ENCODE data around the gene NUBPL.
"Not testable (repeated sequence)": the region's sequence is repeated elsewhere in the genome, so short reads cannot be mapped to it uniquely, and the experiment has no call there.

The NUBPL gene

DNA sequence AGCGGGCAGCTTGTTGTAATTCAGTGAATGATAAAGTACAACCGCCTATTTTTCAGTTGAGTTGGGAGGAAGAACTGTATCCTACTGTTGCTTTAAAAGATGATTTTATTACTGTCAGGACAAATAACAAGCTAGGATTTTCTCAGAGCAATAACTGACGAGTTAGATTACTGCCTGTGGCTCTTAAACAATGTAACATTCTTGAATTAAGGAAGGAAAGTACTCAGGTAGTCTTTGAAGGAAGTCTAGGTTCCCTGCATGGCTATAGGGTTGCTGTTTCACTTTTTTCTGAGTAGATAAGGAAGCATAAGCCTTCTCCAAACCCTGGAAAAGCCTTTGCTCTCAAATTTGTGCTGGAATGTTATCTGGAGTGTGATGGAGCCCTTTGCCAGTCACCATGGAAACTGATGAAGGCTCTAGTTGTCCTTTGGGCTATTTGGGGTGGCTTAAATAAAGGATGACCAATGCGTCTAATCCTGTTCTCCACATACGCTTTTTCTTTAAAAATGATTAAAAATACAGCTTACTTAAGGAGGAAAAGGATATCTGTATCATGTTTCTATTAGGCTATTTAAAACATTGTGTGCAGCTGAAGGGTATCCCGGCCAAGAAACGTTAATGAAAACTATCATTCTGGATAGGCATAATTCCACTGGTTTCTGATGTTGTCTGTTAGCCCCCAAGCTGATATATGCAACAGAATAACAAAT is 17.7 kb downstream of the NUBPL start:
- DNase-seq = no peak

DNA sequence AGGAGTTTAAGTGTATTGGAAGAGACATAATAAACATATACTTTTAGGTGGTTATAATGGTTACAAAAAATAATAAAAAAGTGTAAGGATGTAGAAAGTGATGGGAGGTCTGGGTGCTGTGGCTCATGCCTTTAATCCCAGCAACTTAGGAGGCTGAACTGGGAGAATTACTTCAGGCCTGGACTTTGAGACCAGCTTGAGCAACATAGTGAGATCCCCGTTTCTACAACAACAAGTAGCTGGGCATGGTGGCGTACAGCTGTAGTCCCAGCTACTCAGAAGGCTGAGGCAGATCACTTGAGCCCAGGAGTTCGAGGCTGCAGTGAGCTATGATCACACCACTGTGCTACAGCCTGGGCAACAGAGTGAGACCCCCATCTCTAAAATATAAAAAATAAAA is 19.0 kb downstream of the NUBPL start:
- no peak for DNase-seq

DNA sequence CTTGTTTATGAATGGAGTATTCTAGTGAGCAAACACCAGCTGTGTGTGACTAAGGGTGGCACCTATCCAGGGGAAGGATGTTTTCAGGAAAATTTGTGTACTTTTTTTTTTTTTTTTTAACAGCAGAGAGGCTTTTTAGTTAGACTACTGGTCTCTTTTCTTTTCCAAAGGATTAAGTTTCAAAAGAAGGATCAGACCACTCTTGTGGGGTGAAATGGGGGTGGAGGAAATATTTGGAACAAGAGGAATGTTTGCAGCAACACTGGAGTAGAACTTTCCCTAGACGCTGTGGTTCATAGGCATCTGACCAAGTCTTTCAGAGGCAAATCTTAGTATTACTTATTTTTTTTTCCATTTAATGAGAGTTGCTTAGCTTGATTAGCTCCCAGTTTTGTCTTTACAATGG is 21.1 kb downstream of the NUBPL start:
- DNase-seq = no peak

DNA sequence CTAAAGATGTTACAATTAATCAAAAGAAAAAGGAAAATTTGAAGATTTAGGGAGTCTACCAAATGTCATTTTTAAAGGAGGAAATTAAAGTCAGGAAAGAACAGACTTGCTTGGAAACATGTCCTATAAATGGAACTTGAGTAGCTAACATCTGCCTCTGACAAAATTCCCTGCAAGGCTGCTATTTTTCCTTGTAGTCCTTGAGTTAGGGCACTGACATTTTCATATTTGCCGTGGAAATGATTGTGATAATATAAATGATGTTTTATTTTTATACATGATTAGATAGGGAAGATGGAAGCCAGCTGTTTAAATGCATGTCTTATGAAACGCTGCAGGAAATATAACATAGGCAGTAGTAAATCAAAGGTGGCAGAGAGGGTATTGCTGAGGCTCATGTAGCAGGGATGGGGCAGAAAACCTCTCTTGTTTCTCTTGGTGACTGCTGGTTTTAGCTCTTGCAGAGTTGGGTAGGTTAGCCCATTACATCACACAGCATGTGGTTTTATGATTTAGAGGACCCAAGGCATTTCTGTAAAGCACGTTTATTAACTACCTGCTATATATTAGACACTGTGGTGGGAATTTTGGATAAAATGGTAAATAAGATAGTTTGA is 21.7 kb downstream of the NUBPL start:
- no peak for DNase-seq

DNA sequence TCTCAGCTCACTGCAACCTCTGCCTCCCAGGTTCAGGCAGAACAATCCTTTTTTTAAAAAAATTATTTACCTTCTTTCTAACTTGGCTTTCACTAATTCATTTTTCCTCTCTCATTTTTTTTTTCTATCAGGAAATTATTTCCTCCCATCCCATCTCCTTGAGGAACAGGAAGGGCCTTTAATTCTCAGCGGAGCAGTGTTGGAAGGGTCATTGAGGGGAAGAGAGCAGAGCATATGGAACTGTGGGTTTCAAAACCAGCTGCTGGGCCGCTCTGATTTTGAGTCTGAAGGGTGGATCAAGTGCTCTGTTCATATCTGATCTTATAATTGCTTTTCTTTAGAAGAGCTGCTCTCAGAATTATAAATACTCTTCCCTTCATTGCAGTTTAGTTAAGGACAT is 29.0 kb downstream of the NUBPL start:
- DNase-seq = no peak

DNA sequence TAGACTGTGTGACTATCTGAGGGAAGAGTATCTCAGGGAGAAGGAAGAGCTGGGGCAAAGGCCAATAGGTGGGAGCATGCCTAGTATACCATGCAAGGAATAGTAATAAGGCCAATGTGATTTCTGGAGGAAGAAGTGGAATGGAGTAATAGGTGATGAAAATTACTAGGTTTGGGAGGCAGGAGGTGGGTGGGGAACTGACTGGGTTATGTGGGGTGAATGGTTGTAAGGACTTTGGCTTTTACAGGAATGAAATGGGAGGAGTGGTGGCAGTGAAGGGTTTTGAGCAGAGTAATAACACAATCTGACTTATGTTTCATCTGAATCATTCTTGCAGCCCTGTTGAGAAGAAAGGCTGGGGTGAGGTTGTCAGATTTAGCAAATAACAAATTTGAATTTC is 30.9 kb downstream of the NUBPL start:
- no peak for DNase-seq

DNA sequence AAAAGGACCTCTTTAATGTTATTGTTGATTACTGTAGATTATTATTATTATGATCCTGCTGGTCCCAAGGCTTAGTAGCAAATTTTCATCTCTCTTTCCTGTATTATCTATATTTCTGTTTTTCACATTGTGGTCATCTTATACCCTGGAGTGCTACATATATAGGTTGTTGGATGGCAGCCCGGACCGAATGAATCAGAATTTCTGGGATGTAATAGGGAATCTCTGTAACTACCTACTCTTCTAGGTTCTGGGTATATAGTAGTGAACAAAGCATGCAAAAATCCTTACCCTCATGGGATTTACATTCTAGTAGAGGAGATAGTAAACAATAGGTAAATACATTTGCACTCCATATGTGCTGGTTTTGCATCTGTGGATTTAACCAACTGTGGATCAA is 31.4 kb downstream of the NUBPL start:
- no peak for DNase-seq

DNA sequence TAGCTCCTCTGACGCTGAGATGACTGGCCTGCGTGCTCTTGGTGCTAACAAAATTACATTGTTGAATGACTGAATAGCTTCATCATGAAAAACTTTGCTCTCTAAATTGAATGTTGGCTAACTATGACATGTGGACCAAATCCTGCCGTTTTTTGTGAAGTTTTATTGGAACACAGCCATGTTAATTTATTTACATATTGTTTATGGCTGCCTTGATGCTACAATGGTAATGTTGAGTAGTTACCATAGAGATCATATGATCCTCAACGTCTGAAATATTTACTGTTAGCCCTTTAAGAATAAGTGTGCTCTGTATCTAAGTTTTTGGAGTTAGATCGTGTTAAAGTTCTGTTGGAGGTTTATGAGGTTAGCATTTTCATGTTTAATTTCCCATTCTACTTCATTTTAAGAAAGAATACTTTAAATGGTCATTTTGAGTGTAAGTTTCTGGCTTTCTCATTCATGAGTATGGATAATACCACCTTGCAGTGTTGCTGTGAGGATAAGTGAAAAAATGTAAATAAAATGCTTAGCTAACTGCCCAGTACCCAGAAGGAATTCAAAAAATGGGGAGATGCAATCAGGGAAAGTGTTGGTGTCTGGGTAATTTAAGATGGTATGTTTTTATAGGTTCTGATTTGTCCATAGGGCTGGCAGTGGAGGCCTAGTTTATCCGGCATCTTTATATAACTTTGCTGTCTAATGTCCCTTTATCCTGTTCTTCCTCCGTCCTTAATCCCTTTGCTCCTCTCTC is 35.3 kb downstream of the NUBPL start:
- no peak for DNase-seq

DNA sequence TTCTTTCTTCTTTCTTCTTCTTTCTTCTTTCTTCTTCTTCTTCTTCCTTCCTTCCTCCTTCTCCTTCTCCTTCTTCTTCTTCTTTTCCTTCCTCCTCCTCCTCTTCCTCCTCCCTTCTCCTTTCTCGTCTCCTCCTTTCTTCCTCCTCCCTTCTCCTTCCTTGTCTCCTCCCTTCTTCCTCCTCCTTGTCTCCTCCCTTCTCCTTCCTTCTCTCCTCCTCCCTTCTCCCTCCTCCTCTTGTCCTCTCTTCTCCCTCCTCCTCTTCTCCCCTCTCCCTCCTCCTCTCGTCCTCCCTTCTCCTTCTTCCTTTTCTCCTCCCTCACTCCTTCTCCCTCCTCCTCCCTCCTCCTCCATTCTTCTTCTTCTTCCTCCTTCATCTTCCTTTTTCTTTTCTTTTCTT is 44.5 kb downstream of the NUBPL start:
- DNase-seq = no peak

DNA sequence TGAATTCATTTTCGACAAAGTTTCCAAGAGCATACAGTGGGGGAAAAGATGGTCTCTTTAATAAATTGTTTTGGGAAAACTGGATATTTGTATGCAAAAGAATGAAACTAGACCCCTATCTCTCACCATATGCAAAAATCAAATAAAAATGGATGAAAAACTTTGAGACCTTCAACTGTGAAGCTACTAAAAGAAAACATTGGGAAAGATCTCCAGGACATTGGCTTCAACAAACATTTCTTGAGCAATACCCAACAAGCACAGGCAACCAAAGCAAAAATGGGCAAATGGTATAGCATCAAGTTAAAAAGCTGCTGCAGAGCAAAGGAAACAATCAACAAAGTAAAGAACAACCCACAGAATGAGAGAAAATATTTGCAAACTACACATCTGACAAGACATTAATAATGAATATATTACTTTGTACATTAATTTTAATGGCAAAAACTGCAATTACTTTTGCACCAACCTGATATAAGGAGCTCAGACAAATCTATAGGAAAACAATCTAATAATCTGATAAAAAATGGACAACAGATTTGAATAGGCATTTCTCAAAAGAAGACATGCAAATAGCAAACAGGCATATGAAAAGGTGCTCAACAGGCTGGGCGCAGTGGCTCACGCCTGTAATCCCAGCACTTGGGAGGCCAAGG is 50.7 kb downstream of the NUBPL start:
- DNase-seq = no peak

DNA sequence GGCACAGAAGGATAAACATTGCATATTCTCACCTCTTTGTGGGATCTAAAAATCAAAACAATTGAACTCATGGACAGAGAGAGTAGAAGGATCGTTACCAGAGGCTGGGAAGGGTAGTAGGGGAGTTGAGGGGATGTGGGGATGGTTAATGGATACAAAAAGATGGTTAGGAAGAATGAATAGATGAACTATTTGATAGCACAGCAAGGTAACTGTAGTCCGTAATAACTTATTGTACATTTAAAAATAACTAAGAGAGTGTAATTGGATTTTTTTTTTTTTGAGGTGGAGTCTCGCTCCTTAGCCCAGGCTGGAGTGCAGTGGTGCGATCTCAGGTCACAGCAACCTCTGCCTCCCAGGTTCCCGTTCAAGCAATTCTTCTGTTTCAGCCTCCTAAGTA is 52.0 kb downstream of the NUBPL start:
- no peak for DNase-seq

DNA sequence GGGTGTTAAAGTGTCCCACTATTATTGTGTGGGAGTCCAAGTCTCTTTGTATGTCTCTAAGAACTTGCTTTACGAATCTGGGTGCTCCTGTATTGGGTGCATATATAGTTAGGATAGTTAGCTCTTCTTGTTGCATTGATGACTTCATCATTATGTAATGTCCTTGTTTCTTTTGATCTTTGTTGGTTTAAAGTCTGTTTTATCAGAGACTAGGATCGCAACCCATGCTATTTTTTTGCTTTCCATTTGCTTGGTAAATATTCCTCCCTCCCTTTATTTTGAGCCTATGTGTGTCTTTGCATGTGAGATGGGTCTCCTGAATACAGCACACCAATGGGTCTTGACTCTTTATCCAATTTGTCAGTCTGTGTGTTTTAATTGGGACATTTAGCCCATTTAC is 57.7 kb downstream of the NUBPL start:
- DNase-seq = not testable (repeated sequence)

DNA sequence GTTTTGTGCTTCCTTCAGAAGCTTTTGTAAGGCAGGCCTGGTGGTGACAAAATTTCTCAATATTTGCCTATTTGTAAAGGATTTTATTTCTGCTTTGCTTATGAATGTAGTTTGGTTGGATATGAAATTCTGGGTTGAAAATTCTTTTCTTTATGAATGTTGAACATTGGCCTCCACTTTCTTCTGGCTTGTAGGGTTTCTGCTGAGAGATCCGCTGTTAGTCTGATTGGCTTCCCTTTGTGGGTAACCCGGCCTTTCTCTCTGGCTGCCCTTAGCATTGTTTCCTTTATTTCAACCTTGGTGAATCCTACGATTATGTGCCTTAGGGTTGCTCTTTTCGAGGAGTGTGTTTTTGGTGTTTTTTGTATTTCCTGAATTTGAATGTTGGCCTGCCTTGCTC is 58.2 kb downstream of the NUBPL start:
- DNase-seq = no peak

DNA sequence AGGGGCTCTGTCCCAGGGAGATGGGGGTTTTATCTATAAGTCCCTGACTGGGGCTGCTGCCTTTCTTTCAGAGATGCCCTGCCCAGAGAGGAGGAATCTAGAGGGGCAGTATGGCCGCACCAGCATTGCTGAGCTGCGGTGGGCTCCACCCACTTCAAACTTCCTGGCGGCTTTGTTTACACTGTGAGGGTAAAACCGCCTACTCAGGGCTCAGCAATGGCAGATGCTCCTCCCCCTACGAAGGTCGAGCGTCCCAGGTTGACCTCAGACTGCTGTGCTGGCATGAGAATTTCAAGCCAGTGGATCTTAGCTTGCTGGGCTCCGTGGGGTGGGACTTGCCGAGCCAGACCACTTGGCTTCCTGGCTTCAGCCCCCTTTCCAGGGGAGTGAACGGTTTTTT is 59.7 kb downstream of the NUBPL start:
- not testable (repeated sequence) for DNase-seq

DNA sequence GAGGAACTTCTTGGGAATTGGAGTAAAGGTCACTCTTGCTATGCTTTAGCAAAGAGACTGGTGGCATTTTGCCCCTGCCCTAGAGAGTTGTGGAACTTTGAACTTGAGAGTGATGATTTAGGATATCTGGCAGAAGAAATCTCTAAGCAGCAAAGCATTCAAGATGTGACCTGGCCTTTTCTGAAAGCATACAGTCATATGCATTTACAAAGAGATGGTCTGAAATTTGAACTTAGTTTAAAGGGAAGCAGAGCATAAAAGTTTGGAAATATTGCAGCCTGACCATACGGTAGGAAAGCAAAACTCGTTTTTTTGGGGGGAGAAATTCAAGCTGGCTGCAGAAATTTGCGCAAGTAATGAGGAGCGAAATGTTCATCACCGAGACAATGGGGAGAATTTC is 60.9 kb downstream of the NUBPL start:
- DNase-seq = no peak

DNA sequence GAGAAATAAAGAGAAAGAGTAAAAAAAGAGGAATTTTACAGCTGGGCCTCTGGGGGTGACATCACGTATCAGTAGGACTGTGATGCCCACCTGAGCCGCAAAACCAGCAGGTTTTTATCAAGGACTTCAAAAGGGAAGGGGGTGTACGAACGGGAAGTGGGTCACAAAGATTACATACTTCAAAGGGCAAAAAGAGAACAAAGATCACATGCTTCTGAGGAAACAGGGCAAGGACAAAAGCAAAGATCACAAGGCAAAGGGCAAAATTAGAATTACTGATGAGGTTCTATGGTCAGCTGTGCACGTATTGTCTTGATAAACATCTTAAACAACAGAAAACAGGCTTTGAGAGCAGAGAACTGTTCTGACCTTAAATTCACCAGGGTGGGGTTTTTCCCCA is 91.7 kb downstream of the NUBPL start:
- DNase-seq = not testable (repeated sequence)

DNA sequence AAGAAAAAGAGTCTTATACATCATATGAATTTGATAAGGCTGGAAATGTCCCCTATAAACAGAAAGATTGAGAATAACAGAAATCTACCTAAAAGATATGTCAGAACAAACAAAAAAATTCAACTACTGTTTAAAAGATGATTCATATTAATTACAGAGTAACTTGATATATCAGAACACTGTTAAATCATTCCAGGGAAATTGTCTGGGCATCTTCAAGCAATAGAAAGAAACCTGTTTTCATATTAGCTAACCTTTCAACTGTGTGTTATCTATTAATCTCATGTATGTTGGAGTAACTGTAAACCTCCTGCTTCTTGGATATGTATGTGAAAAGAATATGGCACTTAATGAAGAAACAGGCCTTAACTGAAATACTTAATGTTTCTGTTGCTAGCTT is 96.7 kb downstream of the NUBPL start:
- DNase-seq = no peak

DNA sequence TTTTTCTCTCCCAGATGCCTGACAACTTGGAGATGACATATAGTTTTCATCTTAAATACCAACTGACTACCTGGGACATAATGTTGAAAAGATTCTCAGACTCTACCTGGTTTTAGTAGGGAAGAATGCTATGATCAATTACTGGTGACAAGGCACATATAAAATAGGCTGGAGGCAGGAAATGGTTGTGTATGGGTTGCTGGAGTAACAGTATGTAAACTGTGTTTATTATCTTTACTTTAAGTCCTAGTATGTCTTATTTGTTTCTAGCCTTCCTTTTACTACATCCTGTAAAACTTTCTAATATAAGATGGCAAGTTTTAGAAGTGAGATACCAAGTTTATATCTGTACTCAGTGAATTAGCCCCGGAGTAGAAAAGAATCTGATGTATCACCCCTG is 98.1 kb downstream of the NUBPL start:
- no peak for DNase-seq

DNA sequence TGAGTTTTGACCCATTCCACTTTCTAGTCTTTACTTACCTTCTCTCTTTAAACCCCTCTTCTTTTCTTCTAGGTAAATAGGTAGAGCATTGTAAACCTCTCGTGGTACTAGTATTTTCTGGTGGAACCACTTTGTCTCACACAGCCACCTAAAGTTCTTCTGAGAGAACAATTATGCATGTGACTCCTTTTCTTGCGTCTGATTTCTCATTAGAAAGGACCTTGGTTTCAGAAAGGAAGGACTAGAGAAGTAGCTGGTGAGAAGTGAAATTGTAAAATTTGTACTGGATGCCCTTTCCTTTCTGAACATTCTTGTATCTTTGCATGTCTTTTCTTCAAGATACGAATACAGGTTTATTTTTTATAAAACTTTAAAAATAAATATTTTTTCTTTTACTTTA is 99.0 kb downstream of the NUBPL start:
- DNase-seq = no peak

DNA sequence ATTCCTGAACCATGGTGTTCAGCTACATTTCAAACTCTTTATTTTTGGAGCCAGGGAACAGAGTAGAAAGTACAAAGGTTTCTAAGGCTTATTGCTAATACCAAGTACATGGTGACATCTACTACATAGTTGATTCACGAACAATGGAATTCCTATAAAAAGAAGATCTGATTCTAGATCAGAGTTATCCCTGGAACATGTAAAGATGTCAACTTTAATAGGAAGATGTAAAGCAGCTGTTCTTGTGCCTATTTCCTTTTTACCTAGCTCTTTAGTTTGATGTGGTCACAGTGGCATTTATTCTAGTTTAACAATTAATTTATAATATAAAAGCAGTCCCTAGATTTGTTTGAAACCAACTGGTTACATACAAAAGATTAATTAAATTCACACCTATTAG is 99.5 kb downstream of the NUBPL start:
- no peak for DNase-seq

DNA sequence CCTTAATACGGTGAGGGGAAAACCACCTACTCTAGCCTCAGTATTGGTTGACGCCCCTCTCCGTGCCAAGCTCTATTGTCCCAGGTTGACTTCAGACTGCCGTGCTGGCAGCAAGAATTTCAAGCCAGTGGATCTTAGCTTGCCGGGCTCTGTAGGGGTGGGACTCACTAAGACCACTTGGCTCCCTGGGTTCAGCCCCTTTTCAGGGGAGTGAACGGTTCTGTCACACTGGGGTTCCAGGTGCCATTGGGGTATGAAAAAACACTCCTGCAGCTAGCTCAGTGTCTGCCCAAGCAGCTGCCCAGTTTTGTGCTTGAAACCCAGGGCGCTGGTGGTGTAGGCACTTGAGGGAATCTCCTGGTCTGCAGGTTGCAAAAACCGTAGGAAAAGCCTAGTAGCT is 107.1 kb downstream of the NUBPL start:
- DNase-seq = no peak

DNA sequence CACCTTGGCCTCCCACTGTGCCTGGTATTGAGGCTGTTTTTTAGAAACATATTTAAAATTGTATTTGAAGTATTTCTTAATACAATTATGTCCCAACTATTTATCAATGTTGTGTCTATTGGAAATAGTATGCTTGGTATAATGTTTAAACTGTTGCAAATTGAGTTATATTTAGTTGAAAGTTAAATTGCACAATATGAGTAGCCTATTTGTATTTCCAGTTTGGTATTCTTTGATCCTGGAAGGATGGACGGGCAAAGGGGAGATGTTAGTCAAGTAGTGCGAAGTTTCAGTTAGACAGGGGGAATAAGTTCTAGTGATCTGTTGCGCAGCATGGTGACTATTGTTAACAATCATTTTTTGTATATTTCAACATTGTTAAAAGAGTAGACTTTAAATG is 111.5 kb downstream of the NUBPL start:
- DNase-seq = no peak

DNA sequence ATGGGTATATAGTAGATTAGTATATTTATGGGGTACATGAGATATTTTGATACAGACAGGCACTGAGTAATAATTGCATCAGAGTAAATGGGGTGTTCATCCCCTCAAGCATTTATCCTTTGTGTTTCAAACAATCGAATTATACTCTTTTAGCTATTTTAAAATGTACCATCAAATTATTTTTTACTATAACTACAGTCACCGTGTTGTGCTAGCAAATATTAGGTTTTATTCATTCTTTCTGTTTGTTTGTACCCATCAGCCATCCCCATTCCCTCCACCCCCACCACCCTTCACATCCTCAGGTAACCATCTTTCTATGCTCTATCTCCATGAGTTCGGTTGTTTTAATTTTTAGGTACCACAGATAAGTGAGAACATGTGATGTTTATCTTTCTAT is 115.8 kb downstream of the NUBPL start:
- DNase-seq = no peak

DNA sequence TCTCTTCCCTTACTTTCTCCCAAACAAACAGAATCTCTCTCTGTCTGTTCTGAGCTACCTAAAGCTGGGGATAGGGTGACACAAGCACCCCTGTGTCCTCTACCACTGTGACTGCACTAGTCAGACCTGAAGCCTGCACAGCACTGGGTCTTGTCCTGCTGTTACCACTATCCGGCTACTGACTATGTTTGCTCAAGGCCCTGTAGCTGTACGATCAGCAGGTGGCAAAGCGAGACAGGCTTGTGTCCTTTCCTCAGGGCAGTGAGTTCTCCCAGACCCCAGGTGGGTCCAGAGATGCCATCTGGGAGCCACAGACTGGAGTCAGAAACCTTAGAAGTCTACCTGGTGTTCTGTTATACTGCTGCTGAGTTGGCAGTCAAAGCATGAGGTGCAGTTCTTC is 116.4 kb downstream of the NUBPL start:
- no peak for DNase-seq
